Stimulated activated CD8-positive, alpha-beta memory T cell treated with anti-CD3 and anti-CD28 coated beads, Interleukin-15, amount 100 ng/mL, for 24 hours (primary cell): Measurements from ENCODE around the gene HSD17B4.
"Not testable (repeated sequence)": the region's sequence is repeated elsewhere in the genome, so short reads cannot be mapped to it uniquely, and the experiment has no call there.

ENCODE experiments used
- DNase-seq: peaks from one replicate; pipeline ENCODE4 v3.0.0-alpha.2; 2020; ENCODE audit warnings: low read depth

Gene HSD17B4

DNA sequence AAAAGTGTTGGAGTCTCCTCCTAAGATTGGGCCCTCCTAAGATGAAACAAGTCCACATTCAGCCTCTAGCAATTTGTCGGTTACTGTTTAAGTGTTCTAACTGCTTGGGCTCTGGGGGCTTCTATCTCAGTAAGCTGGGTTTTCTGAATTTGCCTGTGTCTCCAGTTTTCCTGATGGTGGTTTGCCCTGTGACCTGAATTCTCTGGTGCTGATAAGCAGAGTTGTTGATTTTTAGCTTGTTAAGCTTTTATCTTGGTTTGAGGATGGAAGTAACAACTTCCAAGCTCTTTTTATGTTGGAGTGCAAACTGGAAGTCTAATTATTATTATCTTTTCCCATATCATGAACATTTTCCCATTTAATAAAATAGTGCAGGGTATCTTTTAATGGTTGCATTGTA lies 30.9 kb downstream of the HSD17B4 start:
- no peak for DNase-seq

DNA sequence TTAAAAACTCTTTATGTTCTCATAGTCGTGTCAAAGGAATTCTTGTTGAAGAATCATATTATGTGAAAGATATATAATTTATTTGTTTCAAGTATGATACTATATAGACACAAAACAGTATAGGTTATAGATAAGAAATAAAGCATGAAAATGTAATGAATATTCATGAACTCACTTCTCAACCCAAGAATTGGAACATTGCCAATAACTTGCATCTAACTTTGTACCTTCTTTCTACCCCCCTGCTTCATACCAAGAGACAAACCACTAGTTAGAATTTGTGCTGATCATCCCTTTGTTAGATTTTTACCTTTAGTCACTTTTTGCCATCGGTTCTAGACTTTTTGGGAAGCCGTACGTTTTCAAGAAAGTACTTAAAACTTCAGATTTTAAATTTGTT lies 32.6 kb downstream of the HSD17B4 start:
- DNase-seq = no peak

DNA sequence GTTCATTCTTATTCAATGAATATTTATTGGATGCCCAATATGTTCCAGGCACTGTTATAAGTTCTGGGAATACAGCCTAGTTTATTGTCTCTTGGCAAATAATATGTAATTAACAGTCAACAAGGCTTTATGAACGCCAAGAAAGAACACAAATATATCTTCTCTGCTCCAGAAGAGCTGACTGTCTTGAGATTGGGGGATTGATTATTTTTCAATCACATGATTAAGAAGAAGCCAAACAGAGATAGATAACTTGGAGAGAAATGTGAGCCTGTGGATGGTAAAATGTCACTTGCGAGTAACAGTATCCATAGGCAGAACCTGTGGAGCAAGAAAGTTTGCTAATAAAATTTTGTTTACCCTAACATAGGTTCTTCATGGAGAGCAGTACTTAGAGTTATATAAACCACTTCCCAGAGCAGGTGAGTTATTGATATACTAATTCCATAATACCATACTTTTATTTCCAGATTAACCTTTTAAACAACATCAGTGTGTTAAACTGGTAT lies 49.4 kb downstream of the HSD17B4 start:
- no peak for DNase-seq

DNA sequence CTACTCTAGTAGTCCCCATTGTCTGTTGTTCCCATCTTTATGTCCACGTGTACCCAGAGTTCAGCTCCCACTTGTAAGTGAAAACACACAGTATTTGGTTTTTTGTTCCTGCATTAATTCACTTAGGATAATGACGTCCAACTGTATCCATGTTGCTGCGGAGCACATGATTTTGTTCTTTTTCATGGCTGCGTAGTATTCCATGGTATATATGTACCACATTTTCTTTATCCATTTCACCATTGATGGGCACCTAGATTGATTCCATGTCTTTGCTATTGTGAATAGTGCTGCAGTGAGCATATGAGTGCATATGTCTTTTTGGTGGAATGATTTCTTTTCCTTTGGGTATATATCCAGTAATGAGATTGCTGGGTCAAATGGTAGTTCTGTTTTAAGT lies 51.6 kb downstream of the HSD17B4 start:
- DNase-seq = not testable (repeated sequence)

DNA sequence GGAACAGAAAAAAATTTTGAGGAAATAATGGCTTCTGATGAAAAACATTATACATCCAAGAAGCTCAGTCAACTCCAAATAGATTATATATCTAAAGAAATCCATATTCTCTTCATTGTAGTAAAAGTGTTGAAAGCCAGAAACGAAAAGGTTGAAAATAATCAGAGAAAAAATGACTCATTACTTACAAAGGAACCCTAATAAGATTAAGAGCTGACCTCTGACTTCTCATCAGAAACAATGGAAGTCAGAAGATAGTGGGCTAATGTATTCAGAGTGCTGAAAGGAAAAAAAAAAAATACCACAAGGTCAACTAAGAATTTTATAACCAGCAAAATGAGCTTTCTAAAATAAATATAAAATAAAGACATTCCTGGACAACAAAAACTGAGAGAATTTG lies 60.0 kb downstream of the HSD17B4 start:
- no peak for DNase-seq

DNA sequence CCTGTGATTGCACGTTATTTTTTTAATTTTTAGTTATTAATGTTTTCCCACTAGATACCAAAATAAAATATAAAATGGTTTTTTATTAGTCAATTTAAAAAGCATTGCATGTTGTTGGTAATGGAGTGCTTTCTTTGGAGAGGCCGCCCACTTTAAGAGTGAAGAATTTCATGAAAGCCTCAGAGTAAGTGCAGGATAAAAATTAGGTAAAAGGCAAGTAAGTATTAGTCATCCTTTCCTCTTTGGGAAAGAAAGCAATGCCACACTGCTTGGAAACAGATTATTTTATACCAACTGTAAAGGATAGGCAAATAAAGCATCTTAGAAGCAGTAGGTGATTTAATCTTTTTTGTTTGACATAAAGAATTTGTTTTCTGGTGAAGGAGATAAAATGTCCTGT lies 62.9 kb downstream of the HSD17B4 start:
- DNase-seq = no peak

DNA sequence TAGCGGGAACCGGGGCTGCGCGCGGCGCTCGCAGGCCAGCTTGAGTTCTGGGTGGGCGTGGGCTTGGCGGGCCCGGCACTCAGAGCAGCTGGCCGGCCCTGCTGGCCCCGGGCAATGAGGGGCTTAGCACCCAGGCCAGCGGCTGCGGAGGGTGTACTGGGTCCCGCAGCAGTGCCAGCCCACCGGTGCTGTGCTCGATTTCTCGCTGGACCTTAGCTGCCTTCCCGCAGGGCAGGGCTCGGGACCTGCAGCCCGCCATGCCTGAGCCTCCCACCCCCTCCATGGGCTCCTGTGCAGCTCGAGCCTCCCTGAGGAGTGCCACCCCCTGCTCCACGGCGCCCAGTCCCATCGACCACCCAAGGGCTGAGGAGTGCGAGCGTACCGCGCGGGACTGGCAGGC lies 64.8 kb downstream of the HSD17B4 start:
- not testable (repeated sequence) for DNase-seq

DNA sequence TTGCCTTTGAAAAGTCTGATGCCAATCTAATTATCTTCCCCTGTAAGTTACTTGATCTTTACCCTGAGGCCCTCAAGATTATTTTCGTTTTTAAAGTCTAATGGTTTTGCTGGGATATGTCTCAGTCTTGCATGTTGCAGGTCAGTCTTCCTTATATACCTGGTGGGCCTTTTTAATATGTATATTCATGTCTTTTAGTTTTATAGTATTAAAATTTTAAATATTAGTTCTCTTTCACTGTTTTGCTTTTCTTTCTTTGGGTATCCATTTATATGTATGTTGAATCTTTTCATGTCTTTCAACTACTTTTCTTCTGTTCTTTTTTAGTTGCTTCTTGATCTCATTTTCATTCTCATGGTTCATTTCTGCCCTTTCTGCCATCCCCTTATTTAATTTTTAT lies 68.9 kb downstream of the HSD17B4 start:
- DNase-seq = no peak

DNA sequence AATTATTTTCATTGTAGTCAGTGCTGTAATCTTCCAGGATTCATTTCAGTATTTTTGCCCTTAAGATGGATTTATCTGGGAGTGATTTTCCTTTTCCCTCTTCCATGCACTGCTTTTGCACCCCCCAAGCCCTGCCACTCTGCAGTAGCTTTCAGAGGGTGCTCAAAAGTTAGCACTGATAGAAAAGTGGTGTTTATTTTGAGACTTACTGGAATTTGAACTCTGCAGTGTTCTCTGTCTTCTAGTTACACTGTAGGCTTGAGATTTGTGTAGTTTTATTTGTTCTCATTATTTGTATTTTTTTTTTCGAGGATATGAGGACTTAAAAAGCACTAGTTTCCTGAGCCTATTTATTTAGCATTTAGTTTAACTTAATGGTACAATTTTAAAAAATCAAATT lies 70.5 kb downstream of the HSD17B4 start:
- DNase-seq = no peak

DNA sequence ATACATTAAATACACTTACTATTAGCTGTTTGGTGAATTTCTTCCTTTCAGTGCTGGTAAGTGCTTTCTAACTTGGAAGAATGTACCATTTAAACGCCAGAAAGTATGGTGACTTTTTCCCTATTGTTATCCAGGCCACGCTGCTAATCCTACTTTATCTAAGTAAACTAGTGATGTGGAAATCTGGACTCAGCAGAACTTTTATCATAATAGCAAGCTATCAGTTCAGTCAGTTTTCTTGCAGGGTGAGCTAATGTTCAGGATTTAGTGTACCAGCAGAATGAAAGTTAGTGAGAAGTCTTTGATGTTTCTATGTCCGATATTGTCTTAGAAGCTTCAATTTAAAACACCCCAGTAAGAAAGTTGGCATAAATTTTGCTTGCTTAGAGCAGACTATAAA lies 72.2 kb downstream of the HSD17B4 start:
- no peak for DNase-seq

DNA sequence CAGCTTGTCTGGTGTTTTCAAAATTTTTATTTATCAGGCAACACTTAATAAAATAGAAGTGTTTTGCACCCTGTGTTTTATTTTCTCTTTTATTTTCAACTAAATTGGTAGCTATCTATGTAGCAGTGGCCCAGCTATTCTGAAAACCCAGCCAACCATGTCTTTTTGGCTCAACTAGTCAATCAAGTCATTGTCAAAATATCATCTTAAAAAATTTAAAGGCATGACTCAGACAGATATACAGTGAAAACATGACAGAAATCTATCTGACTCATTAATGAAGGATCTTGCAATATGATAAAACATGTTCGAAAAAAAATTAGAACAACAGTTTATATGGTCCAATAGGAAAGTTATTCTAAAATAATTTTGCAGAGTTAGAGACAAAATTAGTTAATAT lies 75.1 kb downstream of the HSD17B4 start:
- DNase-seq = no peak

DNA sequence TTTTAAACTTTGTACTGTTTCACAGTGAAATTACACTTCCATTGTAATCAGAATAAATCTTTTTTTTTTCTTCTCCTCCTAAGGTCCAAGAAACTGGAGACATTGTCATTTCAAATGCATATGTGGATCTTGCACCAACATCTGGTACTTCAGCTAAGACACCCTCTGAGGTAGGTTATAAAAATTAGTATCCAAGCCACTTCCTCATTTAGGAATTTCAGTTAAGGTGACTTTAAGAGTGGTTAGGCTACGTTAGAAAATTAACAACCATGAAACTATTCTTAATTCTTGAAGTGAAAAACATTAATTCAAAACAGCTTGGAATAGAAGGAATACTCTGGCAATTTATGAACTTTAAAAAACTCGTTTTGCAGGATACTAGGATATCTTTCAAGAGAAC lies 77.5 kb downstream of the HSD17B4 start:
- DNase-seq = no peak

DNA sequence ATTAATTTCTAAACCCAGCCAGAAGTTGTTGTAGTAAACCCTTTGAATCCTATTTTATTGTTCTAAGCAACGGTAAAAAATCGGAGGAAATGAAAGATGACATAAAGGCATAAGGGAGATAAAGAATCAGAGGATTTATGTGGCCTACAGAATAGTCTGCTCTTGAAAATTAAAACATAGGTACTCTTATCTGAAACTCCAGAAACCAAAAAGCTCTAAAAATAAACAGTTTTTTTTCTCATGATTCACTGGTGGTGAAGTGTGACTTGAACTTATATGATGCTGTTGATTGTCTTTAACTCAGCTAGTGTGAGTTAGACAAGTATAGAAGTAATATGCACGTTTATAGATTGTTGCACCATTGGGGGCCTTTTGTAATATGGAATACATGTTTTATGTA lies 80.3 kb downstream of the HSD17B4 start:
- no peak for DNase-seq

DNA sequence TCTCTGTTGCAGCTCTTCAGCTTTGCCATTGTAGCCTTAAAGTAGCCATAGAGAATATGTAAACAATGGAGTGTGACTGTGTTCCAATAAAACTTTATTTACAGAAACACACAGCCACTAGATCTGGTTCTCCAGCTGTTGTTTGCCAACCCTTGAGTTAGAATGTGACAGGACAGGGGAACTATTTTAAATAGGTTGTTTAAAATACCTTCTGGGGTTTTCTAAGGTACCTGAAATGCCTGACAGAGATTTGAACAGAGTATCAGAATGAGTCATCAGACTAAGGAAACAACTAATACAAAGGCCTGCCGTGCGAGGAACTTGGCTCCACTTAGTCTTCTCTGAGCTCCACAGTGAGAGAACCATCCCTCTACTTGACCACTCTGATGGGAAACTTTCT lies 85.4 kb downstream of the HSD17B4 start:
- no peak for DNase-seq

DNA sequence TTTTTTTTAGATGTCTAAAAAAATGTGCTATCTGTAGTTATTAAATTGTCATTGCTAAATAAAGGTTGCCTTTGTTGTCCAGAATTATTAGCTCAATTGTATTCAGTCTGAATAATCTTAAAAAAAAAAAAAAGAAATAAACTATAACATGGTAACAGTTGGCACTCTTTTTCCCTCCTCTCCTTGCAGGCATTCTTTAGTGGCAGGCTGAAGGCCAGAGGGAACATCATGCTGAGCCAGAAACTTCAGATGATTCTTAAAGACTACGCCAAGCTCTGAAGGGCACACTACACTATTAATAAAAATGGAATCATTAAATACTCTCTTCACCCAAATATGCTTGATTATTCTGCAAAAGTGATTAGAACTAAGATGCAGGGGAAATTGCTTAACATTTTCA lies 89.4 kb downstream of the HSD17B4 start:
- no peak for DNase-seq

DNA sequence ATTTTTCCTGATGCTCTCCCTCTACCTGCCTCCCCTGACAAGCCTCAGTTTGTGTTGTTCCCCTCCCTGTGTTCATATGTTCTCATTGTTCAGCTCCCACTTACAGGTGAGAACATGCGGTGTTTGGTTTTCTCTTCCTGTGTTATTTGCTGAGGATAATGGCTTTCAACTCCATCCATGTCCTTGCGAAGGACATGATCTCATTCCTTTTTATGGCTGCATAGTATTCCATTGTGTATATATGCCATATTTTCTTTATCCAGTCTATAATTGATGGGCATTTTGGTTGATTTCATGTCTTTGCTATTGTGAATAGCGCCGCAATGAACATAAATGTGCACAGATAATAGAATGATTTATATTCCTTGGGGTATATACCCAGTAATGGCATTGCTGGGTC lies 99.5 kb downstream of the HSD17B4 start:
- DNase-seq = no peak

DNA sequence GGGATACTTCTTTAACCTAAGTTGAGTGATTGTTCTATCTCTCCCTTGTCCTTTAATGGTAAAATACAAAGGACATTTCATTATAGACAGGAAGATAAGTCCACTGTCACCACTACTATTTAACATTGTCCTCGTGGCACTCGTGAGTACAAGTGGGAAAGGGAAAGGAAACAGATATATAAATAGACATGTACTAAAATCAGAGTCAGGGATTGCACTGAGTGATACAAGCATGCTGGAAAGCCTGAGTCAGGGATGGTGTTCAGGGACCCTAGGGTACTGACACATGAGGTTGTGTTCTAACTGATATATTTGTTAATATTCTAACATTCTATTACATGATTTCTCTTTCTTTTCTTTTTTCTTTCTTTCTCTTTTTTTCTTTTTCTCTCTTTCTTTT lies 102.3 kb downstream of the HSD17B4 start:
- DNase-seq = no peak

DNA sequence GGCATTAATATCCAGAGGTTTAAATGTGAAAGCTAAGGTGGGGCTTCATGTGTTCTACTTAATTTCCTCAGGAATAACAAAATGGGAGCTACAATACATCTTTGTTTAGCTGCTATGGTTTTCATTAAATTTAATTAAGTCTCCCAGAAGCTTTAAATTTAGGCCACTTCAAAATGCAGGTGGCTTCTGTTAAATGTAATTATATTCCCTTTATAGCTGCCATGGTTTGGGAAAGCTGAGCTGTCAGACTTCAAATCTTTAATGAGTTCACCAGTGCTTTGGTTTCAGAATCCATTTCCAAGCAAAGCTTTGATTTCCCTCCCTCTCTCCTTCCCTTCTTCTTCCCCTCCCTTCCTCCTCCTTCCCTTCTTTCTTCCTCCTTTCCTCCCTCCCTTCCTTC lies 118.6 kb downstream of the HSD17B4 start:
- DNase-seq = no peak

DNA sequence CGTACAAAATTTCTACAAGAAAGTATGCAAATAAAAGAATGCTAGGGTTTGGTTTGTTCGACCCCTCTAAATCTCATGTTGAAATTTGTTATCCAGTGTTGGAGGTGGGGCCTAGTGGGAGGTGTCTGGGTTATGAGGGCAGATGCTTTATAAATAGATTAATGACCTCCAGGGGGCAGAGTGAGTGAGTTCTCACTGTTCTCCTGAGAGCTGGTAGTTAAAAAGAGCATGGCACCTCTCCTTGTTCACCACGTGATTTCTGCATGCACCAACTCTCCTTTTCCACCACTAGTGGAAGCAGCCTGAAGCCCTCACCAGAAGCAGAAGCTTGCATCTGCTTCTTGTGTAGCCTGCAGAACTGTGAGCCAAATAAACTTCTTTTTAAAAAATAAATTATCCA lies 126.6 kb downstream of the HSD17B4 start:
- DNase-seq = no peak

DNA sequence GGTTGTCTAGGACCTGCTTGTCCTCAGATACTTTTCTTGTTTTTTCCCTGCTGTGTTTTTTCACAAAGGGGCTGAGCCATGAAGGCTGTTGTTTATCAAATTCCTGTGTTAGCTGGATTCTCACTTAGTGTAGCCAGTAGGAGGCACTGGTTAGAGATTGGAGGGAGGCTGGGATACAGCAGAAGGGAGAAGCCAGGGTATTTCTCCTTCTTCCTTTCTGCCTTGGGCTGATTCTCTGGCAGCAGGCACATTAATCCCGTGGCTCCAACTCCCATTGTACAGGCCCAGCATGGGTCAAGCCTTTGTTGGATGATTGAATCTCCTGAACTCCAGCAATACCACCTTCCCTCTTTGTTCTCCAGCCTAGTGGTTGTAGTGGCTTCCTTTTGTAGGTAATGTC lies 130.7 kb downstream of the HSD17B4 start:
- DNase-seq = no peak

DNA sequence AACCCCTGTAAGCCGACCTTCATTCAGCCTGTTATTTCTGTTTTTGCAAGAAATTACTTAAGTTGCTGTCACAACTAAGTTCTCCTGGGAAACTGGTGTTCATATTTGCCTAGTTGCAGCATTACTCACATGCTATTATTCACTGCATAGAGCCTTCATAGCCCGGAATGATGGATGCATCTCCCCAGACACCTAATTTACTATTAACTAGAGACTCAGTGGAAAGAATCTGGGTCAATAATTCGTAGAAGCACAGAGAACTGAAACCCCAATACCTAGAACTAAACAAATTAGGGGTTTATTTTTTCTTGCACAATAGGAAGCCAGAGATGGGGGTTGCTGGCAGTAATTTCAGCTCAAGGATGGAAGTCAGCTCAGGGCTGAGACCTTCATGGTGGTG lies 131.4 kb downstream of the HSD17B4 start:
- no peak for DNase-seq
